ENCODE measurements around the gene HSPA1B.

Gene HSPA1B

GRCh38 chr6:31827286-31828079 is at the start of gene HSPA1B:
HSPA1B (plus strand) TSS chr6:31827738; CDS start chr6:31827951, 213 bp downstream.
- no peak for TF ChIP-seq CTCF (IDR thresholded peaks at IDR 0.05; ENCODE audit: extremely low read depth, insufficient read depth, missing control alignments)
- DNase-seq (ENCODE audit: low spot score) = peak; percentile 93
- in situ Hi-C loops (cut with MboI; ENCODE audit: low pct_unique_long_range_greater_than_20kb, low sequenced_read_pairs, unreplicated experiment) = no loop called here

DNA sequence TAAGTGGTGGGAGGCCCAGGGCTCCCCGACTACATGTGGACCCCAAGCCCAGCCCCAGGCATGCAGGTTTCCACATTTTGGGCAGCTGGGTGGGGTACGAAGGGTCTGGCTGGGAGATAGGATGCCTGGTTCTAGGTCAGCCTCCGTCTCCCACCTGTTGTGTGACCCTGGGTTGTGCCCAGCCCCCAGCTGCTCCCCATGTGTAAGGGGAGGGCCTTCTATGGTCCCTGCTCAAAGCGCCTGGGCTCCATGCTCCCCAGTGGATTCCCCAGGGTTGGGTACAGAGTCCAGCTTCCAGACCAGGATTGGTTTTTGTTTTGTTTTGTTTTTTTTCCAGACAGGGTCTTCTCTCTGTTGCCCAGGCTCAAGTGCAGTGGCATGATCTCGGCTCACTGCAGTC is 49.3 kb upstream of the HSPA1B start:
- no peak for DNase-seq (ENCODE audit: low spot score)
- in situ Hi-C loops (cut with MboI; ENCODE audit: low pct_unique_long_range_greater_than_20kb, low sequenced_read_pairs, unreplicated experiment) = no loop called here
- TF ChIP-seq CTCF (IDR thresholded peaks at IDR 0.05; ENCODE audit: extremely low read depth, insufficient read depth, missing control alignments) = no peak

DNA sequence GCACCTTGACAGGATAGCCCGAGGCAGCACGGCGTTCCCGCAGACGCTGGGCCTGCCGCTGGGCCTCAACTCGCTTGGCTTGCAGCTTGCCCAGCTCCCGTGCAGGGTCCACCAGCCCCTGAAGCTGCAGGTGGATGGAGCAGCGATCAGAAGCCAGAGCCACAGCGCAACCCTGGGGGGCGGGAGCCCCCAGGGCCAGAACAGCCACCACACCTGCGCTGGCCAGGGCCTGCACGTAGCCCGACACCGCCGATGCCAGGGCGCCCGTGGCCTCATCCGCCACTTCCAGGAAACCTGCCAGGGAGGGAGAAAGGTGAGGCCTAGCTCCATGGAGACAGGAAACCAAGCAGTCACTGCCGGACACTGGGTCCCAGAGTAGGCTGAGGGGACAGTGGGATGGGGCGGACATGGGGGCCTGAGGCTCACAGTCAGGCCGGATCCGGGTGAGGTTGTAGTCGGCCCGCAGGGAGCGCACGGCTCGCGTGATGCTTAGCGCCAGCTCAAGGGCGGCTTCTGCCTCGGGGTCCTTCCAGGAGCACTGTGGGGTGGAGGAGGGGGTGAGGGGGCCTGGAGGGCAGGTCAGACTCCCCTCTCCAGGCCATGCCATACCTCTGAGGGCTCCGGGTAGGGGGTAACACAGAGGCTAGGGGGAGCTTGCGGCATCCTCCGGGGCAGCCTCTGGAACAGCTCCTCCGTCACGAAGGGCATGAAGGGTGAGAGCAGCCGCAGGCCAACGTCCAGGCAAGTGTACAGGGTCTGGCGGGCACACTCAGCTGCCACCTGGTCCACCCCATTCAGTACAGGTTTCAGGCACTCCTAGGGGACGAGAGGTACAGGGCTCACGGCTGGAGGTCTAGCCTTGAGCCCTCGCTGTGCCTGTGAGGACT is 48.3 kb upstream of the HSPA1B start:
- no peak for TF ChIP-seq CTCF (IDR thresholded peaks at IDR 0.05; ENCODE audit: extremely low read depth, insufficient read depth, missing control alignments)
- no peak for DNase-seq (ENCODE audit: low spot score)
- in situ Hi-C loops (cut with MboI; ENCODE audit: low pct_unique_long_range_greater_than_20kb, low sequenced_read_pairs, unreplicated experiment) = no loop called here

GRCh38 chr6:31779908-31780307 is 47.6 kb upstream of the HSPA1B start:
- no peak for DNase-seq (ENCODE audit: low spot score)
- TF ChIP-seq CTCF (IDR thresholded peaks at IDR 0.05; ENCODE audit: extremely low read depth, insufficient read depth, missing control alignments) = no peak
- in situ Hi-C loops (cut with MboI; ENCODE audit: low pct_unique_long_range_greater_than_20kb, low sequenced_read_pairs, unreplicated experiment) = no loop called here

DNA sequence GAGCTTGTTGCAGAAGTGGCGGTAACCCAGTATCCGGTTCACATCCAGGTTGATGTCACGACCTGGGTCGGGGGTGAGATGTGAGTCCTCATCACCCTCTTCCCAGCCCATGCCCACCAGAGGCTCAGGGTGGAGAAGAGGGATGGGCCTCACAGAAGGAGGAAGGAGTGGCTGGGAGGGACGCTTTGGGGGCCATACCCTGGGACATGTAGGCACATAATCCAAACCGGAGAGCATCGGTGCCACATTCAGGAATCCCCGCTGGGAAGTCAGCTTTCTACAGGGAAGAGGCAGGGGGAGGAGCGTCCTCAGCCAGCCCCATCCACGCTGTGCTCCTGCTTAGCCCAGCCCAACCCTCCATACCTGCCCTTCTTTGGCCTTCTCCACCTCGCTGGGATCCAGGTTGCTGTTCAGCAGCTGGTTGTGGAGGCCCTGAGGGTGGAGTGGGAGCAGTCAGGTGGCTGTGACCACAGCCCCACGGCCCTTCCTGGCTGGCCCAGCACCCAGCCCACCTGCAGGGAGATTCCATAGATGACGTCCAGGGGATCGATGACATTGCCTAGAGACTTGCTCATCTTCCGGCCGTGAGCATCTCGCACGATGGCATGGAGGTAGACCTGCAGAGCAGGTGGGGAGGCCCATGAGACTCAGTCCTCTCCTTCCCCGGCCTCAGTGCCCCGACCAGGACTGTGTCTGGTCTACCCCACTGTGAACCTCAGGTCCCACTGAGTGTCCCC is 46.9 kb upstream of the HSPA1B start:
- DNase-seq (ENCODE audit: low spot score) = no peak
- no peak for TF ChIP-seq CTCF (IDR thresholded peaks at IDR 0.05; ENCODE audit: extremely low read depth, insufficient read depth, missing control alignments)
- in situ Hi-C loops (cut with MboI; ENCODE audit: low pct_unique_long_range_greater_than_20kb, low sequenced_read_pairs, unreplicated experiment) = no loop called here
